SK-N-MC (cell line): ENCODE results near the gene LRBA.

Source experiments
- EZH2 ChIP-seq: fragments of 200-600 bp; sonication (generic); IDR thresholded peaks from one replicate; pipeline ENCODE4 v1.6.1; 2017; ENCODE audit warnings: antibody characterized with exemption
- POLR2AphosphoS5 ChIP-seq: IDR thresholded peaks from 2 replicates; pipeline ENCODE4 v1.6.1; 2012; ENCODE audit warnings: mild to moderate bottlenecking, low read depth, low read length, borderline replicate concordance

GRCh38 chr4:150909116-150909515, 106.0 kb downstream of the LRBA start:
- TF ChIP-seq EZH2, result no peak
- no peak for TF ChIP-seq POLR2AphosphoS5
